Inferior parietal cortex (tissue), 1 donor: ENCODE data around the gene MYBPC2.
A peak's percentile ranks its signal among the peaks of the same experiment; 100 is the strongest.

Experiments used
- DNase-seq: peaks from one replicate; pipeline ENCODE4 v3.0.0-alpha.2; 2016; ENCODE audit errors: extremely low spot score

Gene MYBPC2

GRCh38 chr19:50409347-50409746 lies 23.3 kb upstream of the MYBPC2 start:
- DNase-seq, result no peak

GRCh38 chr19:50410109-50410508 lies 22.6 kb upstream of the MYBPC2 start:
- DNase-seq, result no peak

GRCh38 chr19:50412419-50412818 lies 20.3 kb upstream of the MYBPC2 start:
- DNase-seq, result no peak

GRCh38 chr19:50413096-50413495 lies 19.6 kb upstream of the MYBPC2 start:
- DNase-seq, result no peak

- no peak for DNase-seq
Observed at GRCh38 chr19:50413531-50413930, 19.2 kb upstream of the MYBPC2 start.

GRCh38 chr19:50414864-50415660 lies 17.6 kb upstream of the MYBPC2 start:
- peak; percentile 40 for DNase-seq

- DNase-seq, result no peak
Observed at GRCh38 chr19:50415661-50416033, 17.0 kb upstream of the MYBPC2 start.

- no peak for DNase-seq
Observed at GRCh38 chr19:50416034-50416977, 16.4 kb upstream of the MYBPC2 start.

- DNase-seq, result no peak
Observed at GRCh38 chr19:50417111-50418081, 15.3 kb upstream of the MYBPC2 start.

- DNase-seq, result no peak
Observed at GRCh38 chr19:50418176-50419021, 14.3 kb upstream of the MYBPC2 start, which contains the start of gene SPIB. SPIB (plus strand) TSS chr19:50418938; CDS start chr19:50418963, 25 bp downstream.

- DNase-seq, result no peak
Observed at GRCh38 chr19:50419022-50419579, 13.6 kb upstream of the MYBPC2 start.

GRCh38 chr19:50419580-50420035 lies 13.1 kb upstream of the MYBPC2 start:
- DNase-seq, result no peak

- DNase-seq, result no peak
Observed at GRCh38 chr19:50420127-50420526, 12.6 kb upstream of the MYBPC2 start.

- DNase-seq, result no peak
Observed at GRCh38 chr19:50420808-50421207, 11.9 kb upstream of the MYBPC2 start.

- no peak for DNase-seq
Observed at GRCh38 chr19:50422397-50423278, 10.1 kb upstream of the MYBPC2 start.

- DNase-seq, result no peak
Observed at GRCh38 chr19:50423279-50424113, 9.2 kb upstream of the MYBPC2 start.

GRCh38 chr19:50425581-50425980 lies 7.1 kb upstream of the MYBPC2 start:
- DNase-seq, result no peak

GRCh38 chr19:50427318-50427925 lies 5.3 kb upstream of the MYBPC2 start:
- no peak for DNase-seq
